Peyer's patch (tissue), 4 donors: ENCODE measurements around the gene TAS1R2.

Experiments used
- CTCF ChIP-seq, 6 experiments: fragments of 450-650 bp in 4 of 6; fragments of 200-600 bp in 2 of 6; sonication (generic) in 1 of 6; IDR thresholded peaks; one replicate each; pipeline ENCODE4 v1.5.1; 2017 to 2019; ENCODE audit warnings: antibody characterized with exemption in 6 of 6, mild to moderate bottlenecking in 3 of 6, moderate library complexity in 1 of 6
- POLR2A ChIP-seq, 2 donors: fragments of 450-650 bp; IDR thresholded peaks; one replicate each; pipeline ENCODE4 v1.5.1; 2017; ENCODE audit warnings: antibody characterized with exemption in 2 of 2, mild to moderate bottlenecking in 2 of 2, moderate library complexity in 2 of 2

- TF ChIP-seq POLR2A (IDR thresholded peaks at IDR 0.05) (no peak), CTCF (IDR thresholded peaks at IDR 0.05) (no peak)
These were observed 42.7 kb downstream of the TAS1R2 start for GRCh38 chr1:18816808-18817207.
